D721Med (cell line): Measurements from ENCODE around the gene PEX7.
"Not testable (repeated sequence)": the region's sequence is repeated elsewhere in the genome, so short reads cannot be mapped to it uniquely, and the experiment has no call there.

ENCODE experiments used
- DNase-seq: peaks from one replicate; pipeline ENCODE4 v3.0.0; 2011; ENCODE audit warnings: low spot score; ENCODE audit not compliant: insufficient read length
- FAIRE-seq: peaks from 2 replicates; lab custom pipeline; 2011; peaks lifted over from hg19 to GRCh38; lab: Jason Lieb, UNC
- CTCF ChIP-seq: IDR thresholded peaks from 2 replicates; pipeline ENCODE4 v1.5.1; 2012; ENCODE audit warnings: mild to moderate bottlenecking, control low read depth; ENCODE audit not compliant: insufficient read depth; ENCODE audit errors: missing control alignments

The PEX7 gene

GRCh38 chr6:136952714-136953260 is 130.4 kb downstream of the PEX7 start:
- no peak for DNase-seq
- no peak for FAIRE-seq
- TF ChIP-seq CTCF: no peak

- TF ChIP-seq CTCF: no peak
- FAIRE-seq: no peak
- DNase-seq: no peak
Observed at GRCh38 chr6:136955123-136955522, 132.7 kb downstream of the PEX7 start.

- no peak for TF ChIP-seq CTCF
- FAIRE-seq: no peak
Observed at GRCh38 chr6:136956590-136957544, 134.5 kb downstream of the PEX7 start.

GRCh38 chr6:136958168-136958567 is 135.8 kb downstream of the PEX7 start:
- DNase-seq (no peak), FAIRE-seq (no peak)
- no peak for TF ChIP-seq CTCF

More at GRCh38 chr6:136956590-136957544, 134.5 kb downstream of the PEX7 start:
- no peak for DNase-seq

- no peak for FAIRE-seq
Observed at GRCh38 chr6:136959471-136959891, 137.1 kb downstream of the PEX7 start.

GRCh38 chr6:136959935-136960334 is 137.5 kb downstream of the PEX7 start:
- FAIRE-seq, DNase-seq: not testable (repeated sequence)

More at GRCh38 chr6:136959471-136959891, 137.1 kb downstream of the PEX7 start:
- DNase-seq: no peak
- TF ChIP-seq CTCF: no peak

- FAIRE-seq (no peak), DNase-seq (no peak)
- TF ChIP-seq CTCF: no peak
Observed at GRCh38 chr6:136960781-136961180, 138.4 kb downstream of the PEX7 start.
